IPS-20b (cell line): ENCODE data around the gene DIS3L.
A peak's percentile ranks its signal among the peaks of the same experiment; 100 is the strongest.
"Not testable (repeated sequence)": the region's sequence is repeated elsewhere in the genome, so short reads cannot be mapped to it uniquely, and the experiment has no call there.

Source experiments
- H3K27ac ChIP-seq: one replicate; pipeline ENCODE4 v1.5.1; 2013; ENCODE audit warnings: low read length
- H3K27me3 ChIP-seq: 2 replicates; pipeline ENCODE4 v1.6.1; 2013; ENCODE audit warnings: mild to moderate bottlenecking, low read length, inconsistent platforms; ENCODE audit not compliant: insufficient read depth
- H3K36me3 ChIP-seq: 2 replicates; pipeline ENCODE4 v1.6.1; 2013; ENCODE audit warnings: low read depth, mild to moderate bottlenecking, inconsistent platforms, low read length, moderate library complexity; ENCODE audit not compliant: insufficient read depth
- H3K4me1 ChIP-seq: 2 replicates; pipeline ENCODE4 v1.6.1; 2013; ENCODE audit warnings: mild to moderate bottlenecking, control low read depth, inconsistent platforms, low read length, moderate library complexity; ENCODE audit not compliant: insufficient read depth
- H3K4me3 ChIP-seq: 2 replicates; pipeline ENCODE4 v1.5.1; 2013; ENCODE audit warnings: mild to moderate bottlenecking, low read length, inconsistent platforms
- H3K9ac ChIP-seq: 2 replicates; pipeline ENCODE4 v1.6.1; 2013; ENCODE audit warnings: low read depth, mild to moderate bottlenecking, inconsistent platforms, low read length, moderate library complexity
- H3K9me3 ChIP-seq: 2 replicates; pipeline ENCODE4 v1.6.1; 2013; ENCODE audit warnings: mild to moderate bottlenecking, low read depth, low read length, inconsistent platforms; ENCODE audit not compliant: insufficient read depth

The DIS3L gene

DNA sequence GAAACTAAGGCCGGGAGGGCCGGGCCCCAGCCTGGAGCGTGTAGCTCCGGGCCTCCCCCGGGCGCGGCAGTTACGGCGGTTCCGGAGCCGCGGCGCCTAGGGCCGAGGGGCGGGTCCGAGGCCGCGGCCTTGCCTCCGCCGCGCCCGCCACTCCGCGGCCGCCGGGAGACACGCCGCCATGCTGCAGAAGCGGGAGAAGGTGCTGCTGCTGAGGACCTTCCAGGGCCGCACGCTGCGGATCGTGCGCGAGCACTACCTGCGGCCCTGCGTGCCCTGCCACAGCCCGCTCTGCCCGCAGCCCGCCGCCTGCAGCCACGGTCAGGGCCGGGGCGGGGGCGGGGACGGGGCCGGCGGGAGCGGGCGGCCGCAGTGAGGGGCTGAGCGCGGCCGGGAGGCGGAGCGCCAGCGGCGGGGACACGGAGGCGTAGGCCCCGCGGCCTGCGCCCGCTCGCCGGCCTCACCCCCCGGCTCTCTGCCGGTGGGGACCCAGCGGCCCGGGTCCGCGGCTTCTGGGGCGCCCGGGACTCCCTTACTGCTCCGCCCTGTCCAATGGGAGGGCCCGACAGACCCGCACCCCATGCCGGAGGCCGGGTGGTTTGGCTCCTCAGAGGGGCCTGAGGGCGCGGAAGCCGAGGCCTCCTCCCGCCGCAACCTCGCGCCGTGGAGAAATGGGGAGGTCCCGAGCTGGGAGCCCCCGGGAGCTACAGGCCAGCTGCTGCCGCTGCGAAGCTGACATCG, at the start of gene DIS3L:
TSS of gene DIS3L (plus strand) at position 150 of the 738 bp plus-strand sequence. CDS start at position 179, 29 bp downstream.
- Histone ChIP-seq H3K27me3 (no peaks in the 10 kb centered on the region), H3K9me3 (no peaks in the 10 kb centered on the region), H3K27ac (peak within 1 kb of the TSS; percentile 42), H3K4me1 (peaks cover 19% of the 10 kb centered on the region), H3K9ac (peak within 1 kb of the TSS; percentile 85), H3K36me3 (0 out of 2 replicates have a peak, but pooled peaks cover 6% of the 10 kb centered on the region), H3K4me3 (peak within 1 kb of the TSS; percentile 76)

GRCh38 chr15:66245832-66246231, 47.5 kb upstream of the DIS3L start:
- H3K4me3 ChIP-seq, H3K36me3 ChIP-seq, H3K9me3 ChIP-seq, H3K27ac ChIP-seq, H3K9ac ChIP-seq: not testable (repeated sequence)
- peaks cover 28% of the 10 kb centered on the region for H3K27me3 ChIP-seq
- peaks cover 15% of the 10 kb centered on the region; the same call in 1 of the 2 replicates for H3K4me1 ChIP-seq

DNA sequence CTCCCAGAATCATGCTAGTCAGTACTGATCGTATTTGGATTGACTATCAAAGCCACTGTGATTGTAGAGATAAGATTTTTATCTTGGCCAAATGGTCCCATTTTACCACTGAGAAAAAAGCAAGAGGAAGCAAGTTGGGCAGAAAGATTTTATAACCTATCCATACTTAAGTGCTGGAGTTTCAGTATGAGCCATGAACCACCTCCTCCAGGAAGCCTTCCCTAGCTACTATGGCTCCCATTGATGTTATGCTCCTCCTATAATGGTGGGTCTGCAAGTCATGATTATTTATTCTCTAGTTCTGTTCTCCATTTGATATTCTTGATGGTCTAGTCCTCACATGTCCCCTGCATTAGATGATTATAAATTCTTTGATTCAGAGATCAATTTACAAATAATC, 46.4 kb upstream of the DIS3L start:
- Histone ChIP-seq H3K36me3 (no peaks in the 10 kb centered on the region), H3K27ac (no peak overlapping the region), H3K27me3 (peaks cover 39% of the 10 kb centered on the region), H3K4me1 (peaks cover 22% of the 10 kb centered on the region; the same call in 1 of the 2 replicates), H3K9ac (no peak overlapping the region), H3K4me3 (no peak overlapping the region), H3K9me3 (no peaks in the 10 kb centered on the region)

DNA sequence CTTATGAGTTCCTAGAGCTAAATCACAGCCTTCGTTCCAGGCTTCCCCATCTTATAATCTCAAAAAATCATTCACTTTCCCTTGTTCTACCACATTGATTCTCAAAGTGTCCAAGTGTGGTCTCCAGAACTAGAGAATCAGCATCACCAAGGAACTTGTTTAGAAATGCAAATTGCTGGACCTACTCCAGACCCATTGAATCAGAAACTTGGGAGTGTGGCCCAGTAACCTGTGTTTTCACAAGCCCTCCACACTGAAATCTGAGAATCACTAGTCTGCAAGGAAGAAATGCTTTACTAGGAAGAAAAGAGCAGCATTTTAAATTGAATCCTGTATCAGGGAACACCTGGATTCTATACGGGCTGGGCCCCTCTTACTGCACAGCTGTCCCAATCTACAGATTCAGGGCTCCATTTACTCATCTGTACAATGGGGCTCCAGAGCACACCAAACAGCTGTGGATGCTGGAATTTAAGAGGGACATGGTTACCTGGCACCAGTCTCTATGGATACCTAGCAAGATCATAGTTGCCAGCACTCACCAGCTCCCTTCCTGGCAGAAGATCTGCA, 43.7 kb upstream of the DIS3L start:
- Histone ChIP-seq H3K27me3 (peaks cover 63% of the 10 kb centered on the region), H3K36me3 (no peaks in the 10 kb centered on the region), H3K4me3 (no peak overlapping the region), H3K4me1 (peaks cover 22% of the 10 kb centered on the region; the same call in 1 of the 2 replicates), H3K9ac (no peak overlapping the region), H3K9me3 (no peaks in the 10 kb centered on the region), H3K27ac (no peak overlapping the region)

GRCh38 chr15:66251065-66251789, 42.1 kb upstream of the DIS3L start:
- peak overlapping the region; percentile 62 for H3K4me3 ChIP-seq
- peaks cover 22% of the 10 kb centered on the region; the same call in 1 of the 2 replicates for H3K4me1 ChIP-seq
- H3K27me3 ChIP-seq, result peaks cover 78% of the 10 kb centered on the region
- no peaks in the 10 kb centered on the region for H3K36me3 ChIP-seq
- no peaks in the 10 kb centered on the region for H3K9me3 ChIP-seq
- no peak overlapping the region for H3K27ac ChIP-seq
- no peak overlapping the region for H3K9ac ChIP-seq

DNA sequence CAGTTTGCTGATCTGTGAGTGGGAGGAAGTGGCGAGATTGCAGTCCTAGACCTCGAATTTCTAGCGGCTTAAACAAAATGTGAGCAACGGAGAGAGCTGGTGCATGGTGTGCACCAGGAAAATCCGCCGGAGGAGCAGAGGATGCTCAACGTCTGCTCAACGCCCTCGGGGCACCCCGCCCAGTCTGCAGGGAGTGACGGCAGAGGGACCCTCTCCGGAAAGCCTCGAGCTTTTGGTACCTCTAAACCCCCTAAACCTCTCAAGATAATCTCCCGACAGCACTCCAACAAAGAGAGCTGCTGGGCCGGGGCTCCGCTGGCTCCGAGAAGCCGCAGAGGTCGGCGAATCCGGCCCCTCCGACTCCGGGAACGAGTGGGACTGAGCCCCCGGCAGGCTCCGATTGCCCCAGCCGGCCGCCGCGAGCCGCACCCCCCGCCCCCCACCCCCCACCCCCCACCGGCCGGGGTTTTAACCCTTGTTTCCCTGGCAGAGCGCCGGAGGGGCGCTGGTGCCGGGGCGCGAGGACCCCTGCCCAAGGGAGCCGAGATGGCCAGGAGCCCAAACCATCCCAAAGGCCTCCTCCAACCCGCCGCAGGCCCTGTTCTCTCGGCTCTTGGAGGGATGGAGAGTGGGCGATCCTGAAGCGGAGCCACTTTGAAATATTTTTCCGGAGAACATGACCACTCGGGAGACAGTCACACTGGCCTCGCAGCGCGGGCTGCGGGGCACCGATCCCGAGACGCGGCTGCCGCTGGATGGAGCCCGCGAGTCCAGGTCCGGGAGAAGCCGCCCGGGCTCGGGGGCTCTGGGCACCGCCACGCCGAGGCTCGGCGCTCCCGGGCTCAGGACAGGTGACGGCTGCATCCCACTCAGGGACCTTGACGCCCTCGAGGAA, 41.3 kb upstream of the DIS3L start:
- H3K27ac ChIP-seq, result no peak overlapping the region
- peaks cover 86% of the 10 kb centered on the region for H3K27me3 ChIP-seq
- H3K4me1 ChIP-seq, result peaks cover 22% of the 10 kb centered on the region; the same call in 1 of the 2 replicates
- H3K4me3 ChIP-seq, result peak overlapping the region; percentile 84
- H3K9me3 ChIP-seq, result no peaks in the 10 kb centered on the region
- H3K36me3 ChIP-seq, result no peaks in the 10 kb centered on the region
- peak overlapping the region; percentile 49; the same call in 1 of the 2 replicates for H3K9ac ChIP-seq

DNA sequence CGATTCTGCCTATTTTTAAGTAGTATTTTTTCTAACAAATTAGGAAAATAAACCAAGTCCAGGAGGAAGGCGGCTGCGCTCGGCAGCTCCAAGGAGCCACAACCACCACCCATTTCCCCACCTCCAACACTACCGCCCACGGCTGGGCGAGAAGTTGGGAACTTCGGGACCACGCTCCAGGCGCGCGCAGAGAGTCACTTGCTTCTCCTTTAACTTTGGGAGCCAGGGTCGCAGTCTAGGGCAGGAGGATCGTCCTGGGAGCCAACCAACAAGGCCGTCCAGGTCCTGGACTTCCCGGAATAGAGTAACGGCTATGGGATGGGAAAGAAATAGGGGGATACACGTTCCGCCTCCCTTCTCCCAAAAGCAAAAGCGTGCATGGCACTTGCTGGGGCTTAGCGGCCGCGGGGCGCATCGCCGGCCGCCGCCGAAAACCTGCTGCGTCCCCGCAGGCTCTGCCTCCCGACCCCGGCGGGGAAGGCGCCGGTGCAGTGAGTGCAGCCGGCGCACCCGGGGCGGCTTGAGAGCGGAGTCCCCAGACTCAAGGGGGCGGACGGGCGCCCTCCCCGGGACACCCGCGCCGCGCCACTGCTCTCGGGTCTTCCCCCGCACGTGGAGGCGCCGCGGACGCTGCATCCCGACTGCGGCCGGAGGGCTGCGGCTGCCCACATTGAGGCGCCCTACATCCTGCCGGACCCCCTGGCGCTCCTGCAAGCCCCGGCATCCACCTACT, 40.5 kb upstream of the DIS3L start:
- H3K36me3 ChIP-seq, result no peaks in the 10 kb centered on the region
- H3K4me1 ChIP-seq, result peaks cover 22% of the 10 kb centered on the region; the same call in 1 of the 2 replicates
- H3K27ac ChIP-seq, result no peak overlapping the region
- H3K27me3 ChIP-seq, result peaks cover 93% of the 10 kb centered on the region
- no peaks in the 10 kb centered on the region for H3K9me3 ChIP-seq
- peak overlapping the region; percentile 84 for H3K4me3 ChIP-seq
- H3K9ac ChIP-seq, result peak overlapping the region; percentile 49; the same call in 1 of the 2 replicates

- peak within 1 kb of the TSS; percentile 84 for H3K4me3 ChIP-seq
- H3K27ac ChIP-seq, result no peak within 1 kb of the TSS
- no peaks in the 10 kb centered on the region for H3K36me3 ChIP-seq
- H3K9ac ChIP-seq, result peak within 1 kb of the TSS; percentile 49; the same call in 1 of the 2 replicates
- H3K27me3 ChIP-seq, result peaks cover 93% of the 10 kb centered on the region
- no peaks in the 10 kb centered on the region for H3K9me3 ChIP-seq
- peaks cover 22% of the 10 kb centered on the region; the same call in 1 of the 2 replicates for H3K4me1 ChIP-seq
These were observed 39.8 kb upstream of the DIS3L start, which contains the start of gene MEGF11 for GRCh38 chr15:66253418-66254088. TSS of gene MEGF11 (minus strand) at chr15:66253750. CDS start at chr15:66128403, 125,347 bp downstream.

DNA sequence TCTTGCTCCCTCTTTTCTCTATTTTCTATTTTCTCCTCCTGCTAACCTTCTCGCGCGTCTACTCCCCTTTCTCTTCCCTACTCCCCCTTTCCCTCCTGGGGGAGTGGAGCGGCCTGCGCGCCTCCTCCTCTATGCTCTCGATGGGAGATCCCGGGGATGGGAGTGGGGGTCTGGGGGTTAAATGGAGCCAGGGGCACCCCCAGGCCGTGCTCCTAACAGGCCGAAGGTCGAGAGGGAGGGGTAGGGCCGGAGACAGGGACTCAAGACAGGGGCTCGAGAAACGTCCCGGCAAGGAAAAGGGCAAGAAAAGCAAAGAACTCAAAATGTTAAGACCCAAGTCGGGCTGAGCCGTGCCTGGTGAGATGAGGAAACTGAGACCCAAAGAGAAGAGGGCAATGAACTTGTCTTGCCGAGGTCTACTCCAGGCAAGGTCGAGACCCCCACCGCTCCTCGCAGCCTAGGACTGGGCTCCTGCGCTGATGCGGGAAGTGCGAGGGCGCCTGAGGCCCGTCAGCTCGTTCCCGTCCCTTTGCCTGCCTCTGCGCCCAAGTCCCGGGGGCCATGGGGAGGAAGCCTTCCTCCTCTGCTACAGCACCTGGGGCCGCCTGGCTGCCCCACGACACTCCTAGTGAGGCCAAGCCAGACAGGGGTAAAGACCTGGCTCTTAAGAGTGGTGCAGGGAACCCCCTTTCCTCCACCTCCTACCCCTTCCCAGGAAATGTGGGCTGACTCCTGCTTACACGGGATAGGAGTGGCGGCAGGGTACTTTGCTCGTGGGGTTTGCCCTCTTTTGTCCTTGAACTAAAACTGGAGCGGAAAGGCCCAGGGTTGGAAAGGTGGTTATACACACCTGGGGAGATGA, 39.0 kb upstream of the DIS3L start:
- Histone ChIP-seq H3K27me3 (peaks cover 91% of the 10 kb centered on the region), H3K9ac (peak overlapping the region; percentile 45; the same call in 1 of the 2 replicates), H3K36me3 (no peaks in the 10 kb centered on the region), H3K9me3 (no peaks in the 10 kb centered on the region), H3K4me3 (peak overlapping the region; percentile 84), H3K27ac (no peak overlapping the region), H3K4me1 (peaks cover 15% of the 10 kb centered on the region; the same call in 1 of the 2 replicates)
